Measurements from ENCODE around the gene CPA3. TPM values are rescaled to one million over a fixed set of nuclear protein-coding genes. Genes with fewer than 3 reads are reported as not detected.
A peak's percentile ranks its signal among the peaks of the same experiment; 100 is the strongest.

The CPA3 gene
- total RNA-seq, 1 experiment from 2014 or later, result not detected

- no peak for DNase-seq (ENCODE audit: low spot score)
Measured at GRCh38 chr3:148922467-148922866, 57.4 kb downstream of the CPA3 start.

DNA sequence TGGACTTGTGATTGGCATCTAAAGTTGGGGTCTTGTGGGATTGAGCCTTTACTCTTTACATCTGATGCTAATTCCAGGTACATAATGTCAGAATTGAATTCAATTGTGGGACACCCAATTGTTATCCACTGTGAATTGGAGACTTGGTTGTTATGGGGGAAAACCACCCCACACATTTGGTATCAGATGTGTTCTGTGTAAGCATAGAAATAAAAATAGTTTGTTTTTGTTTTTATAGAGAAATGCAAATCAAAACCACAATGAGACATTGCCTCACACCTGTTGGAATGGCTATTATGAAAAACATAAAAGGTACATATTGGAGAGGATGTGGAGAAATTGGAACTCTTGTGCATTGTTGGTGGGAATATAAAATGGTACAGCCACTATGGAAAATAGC lies 58.5 kb downstream of the CPA3 start:
- no peak for DNase-seq (ENCODE audit: low spot score)

DNA sequence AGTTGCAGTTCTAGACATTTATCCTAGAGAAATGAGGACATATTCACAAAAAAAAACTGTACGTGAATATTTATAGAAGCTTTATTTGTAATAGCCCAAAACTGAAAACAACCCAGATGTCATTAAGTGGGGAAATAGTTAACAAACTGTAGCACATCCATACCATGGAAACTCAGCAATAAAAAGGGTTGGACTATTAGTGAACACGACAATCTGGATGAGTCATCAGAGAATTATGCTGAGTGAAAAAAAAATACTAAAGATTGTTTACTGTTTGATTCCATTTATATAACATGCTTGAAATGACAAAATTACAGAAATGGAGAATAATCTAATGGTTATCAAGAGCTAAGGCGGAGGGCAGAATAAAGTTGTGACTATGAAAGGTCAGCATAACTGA lies 59.5 kb downstream of the CPA3 start:
- DNase-seq (ENCODE audit: low spot score), result peak; percentile 13

- DNase-seq (ENCODE audit: low spot score), result no peak
Measured at GRCh38 chr3:148925845-148926244, 60.7 kb downstream of the CPA3 start.

DNA sequence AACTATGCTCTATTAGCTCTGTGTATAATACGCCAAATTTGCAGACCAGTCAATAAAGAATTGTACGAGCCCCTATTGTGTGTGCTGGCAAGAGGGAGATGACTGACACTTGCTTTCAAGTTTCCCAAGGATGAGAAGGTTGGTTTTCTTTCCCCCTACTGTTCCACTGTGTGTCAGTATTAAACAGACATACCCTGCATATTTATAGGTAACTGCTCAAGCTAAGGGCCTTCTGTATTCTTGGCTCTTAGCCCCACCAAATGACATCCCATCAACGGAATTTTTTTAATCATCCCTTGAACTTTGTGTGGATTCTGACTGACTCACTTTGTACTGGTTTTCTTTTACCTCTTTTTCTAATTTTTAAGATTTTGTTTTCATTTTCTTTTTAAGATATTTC lies 65.7 kb downstream of the CPA3 start:
- DNase-seq (ENCODE audit: low spot score), result peak; percentile 49

DNA sequence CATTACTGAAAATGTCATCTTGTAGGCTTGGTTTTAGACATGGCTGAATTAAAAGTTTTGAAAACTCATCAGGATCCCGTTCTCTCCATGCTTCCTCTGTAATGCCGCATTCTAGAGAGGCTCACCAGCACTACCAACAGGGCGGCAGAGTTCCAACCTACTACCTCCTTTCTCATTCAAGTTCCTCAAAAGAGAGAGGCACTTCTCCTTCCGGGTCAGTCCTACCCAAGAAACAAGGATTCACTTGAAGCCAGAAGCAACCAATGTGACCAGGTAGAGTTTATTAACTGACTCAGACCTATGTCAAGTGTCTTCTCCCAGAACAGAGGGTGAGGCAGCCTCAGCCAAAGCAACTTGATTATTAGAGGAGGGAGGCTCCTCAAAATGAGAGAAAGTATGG lies 66.5 kb downstream of the CPA3 start:
- no peak for DNase-seq (ENCODE audit: low spot score)

DNA sequence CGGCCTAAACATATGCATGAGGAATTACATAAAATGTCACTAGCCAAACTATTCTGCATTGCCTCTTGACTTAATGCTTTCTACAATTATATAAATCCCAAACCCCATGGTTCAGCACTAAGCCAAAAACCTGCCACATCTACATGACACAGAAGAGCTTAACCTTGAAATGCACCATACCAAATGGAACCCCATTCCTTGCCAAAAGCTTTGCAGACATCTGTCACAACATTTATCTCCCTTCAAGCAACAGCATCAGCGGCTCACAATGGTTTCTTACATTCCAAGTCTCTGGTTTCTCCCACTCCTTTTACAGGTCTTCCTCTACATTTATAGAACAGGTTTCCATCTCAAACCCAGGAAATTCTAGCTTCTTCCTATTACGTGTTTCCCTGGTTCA lies 67.9 kb downstream of the CPA3 start:
- DNase-seq (ENCODE audit: low spot score), result no peak

GRCh38 chr3:148937467-148938255 lies 72.6 kb downstream of the CPA3 start:
- no peak for DNase-seq (ENCODE audit: low spot score)

- DNase-seq (ENCODE audit: low spot score), result no peak
Measured at GRCh38 chr3:148938306-148938705, 73.2 kb downstream of the CPA3 start.

DNA sequence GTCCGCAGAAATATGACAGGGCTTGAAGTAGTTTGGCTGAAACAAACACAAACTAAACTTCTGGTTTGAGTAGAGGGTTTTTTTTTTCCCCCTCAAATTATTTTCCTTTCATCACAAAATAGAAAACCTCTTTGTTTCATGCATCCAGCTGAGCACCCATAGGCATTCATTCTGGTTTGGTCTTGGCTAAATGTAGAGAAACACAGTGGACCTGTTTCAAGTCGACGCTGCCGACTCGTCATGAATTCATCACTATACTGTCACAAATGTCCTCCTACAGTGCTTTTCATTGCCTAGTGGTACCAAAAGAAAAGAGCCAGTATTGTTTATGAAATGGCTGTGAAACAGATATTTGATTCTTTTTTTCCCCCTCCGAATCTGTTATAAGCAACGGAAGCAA lies 73.8 kb downstream of the CPA3 start:
- DNase-seq (ENCODE audit: low spot score), result no peak

DNA sequence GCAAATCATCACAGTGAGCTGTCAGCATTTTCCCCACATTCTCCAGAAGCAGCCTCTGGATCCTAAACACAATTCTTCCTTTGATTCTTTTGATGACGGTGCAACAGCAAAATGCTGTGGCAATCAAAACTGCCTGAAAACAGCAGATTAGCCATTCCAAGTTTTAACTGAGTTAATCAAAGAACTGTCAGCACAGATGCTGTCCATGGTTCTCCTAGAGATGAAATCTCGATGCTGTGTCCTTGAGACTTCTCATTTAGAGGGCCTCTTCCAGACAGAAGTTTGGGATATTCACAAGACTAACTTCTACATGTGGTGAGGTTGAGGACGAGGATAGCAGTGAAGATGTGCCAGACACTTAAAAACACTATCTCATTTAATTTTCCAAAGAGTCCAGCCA lies 75.9 kb downstream of the CPA3 start:
- no peak for DNase-seq (ENCODE audit: low spot score)

DNA sequence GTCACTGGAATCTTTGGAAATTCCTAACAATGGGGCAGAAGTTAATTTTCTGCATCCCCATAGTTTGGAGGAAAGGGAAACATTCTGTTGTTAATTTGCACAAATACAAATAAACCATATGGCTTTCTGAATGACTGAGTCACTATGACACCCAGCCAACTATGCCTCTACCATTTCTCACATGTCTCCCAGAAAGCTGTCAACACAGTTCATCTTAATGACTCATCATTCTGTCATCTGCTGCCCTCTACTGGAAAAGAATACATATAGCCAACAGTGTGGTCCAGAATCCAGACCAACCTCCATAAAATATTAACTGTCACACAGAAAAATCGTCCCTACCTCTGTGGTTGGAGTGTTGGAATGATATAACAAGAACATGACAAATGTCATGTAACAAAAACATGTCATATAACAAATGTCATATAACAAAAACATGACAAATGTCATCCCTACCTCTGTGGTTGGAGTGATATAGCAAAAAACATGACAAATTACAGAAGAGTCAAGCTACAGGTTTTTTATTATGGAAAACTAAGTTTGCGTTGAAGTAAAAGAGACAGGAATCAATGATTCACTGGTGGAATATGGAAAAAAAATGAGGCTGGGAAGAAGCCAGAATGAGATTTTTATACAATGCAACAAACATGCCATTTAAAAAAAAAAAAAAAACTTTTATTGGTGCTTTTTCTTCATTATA lies 78.6 kb downstream of the CPA3 start:
- peak; percentile 88 for DNase-seq (ENCODE audit: low spot score)

DNA sequence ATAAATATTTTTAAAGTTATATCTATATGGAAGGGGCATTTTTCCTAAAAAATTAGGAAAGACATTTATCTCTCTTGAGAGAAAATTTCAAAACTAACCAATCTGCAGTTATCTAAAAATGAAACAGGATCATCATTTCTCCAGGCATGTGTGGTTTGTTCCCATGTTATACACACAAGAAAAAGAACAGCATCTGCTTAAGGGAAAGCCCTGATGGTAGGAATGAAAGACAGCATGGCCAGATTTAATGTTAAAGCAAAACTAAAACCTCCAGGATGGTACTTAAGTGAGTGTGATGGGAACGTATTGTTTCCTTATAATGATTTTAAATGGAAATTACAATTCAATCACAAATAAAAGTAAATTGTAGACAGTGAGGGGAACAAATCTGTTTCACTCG lies 80.0 kb downstream of the CPA3 start:
- DNase-seq (ENCODE audit: low spot score), result no peak

Other genes with a start within 250 kb of the CPA3 start
- gene AGTR1, start 167.4 kb upstream of the CPA3 start, total RNA-seq (2014; rRNA removed; shearing (Covaris generic)), result not detected in 2 replicates
- not detected in 2 replicates for gene CPB1, start 37.5 kb upstream of the CPA3 start, total RNA-seq (2014; rRNA removed; shearing (Covaris generic))
- 27.8 and 39.0 TPM in 2 replicates for gene GYG1, start 126.2 kb downstream of the CPA3 start, total RNA-seq (2014; rRNA removed; shearing (Covaris generic))
- 78.6 and 94.5 TPM in 2 replicates for gene HLTF, start 221.2 kb downstream of the CPA3 start, total RNA-seq (2014; rRNA removed; shearing (Covaris generic))

All from A172 (cell line).